WERI-Rb-1 (cell line): ENCODE data around the gene SIN3B.

ENCODE experiments used
- DNase-seq: peaks from one replicate; pipeline ENCODE4 v3.0.0-alpha.2; 2020
- H3K27ac ChIP-seq: fragments of 250-450 bp; sonication (Bioruptor Pico); 2 replicates; pipeline ENCODE4 v1.5.1; 2020; ENCODE audit warnings: mild to moderate bottlenecking, moderate library complexity
- H3K27me3 ChIP-seq: fragments of 250-450 bp; sonication (Bioruptor Pico); 2 replicates; pipeline ENCODE4 v1.5.1; 2021; ENCODE audit warnings: mild to moderate bottlenecking, low read depth, moderate library complexity; ENCODE audit not compliant: insufficient read depth, severe bottlenecking
- H3K36me3 ChIP-seq: fragments of 250-450 bp; sonication (Bioruptor Pico); 2 replicates; pipeline ENCODE4 v1.5.1; 2020; ENCODE audit warnings: mild to moderate bottlenecking, moderate library complexity
- H3K4me3 ChIP-seq: 2 replicates; pipeline ENCODE4 v1.5.1; 2011; ENCODE audit warnings: low read depth, mild to moderate bottlenecking, control low read depth, low read length
- H3K9me3 ChIP-seq: fragments of 250-450 bp; sonication (Bioruptor Pico); 2 replicates; pipeline ENCODE4 v1.5.1; 2021; ENCODE audit warnings: mild to moderate bottlenecking, moderate library complexity; ENCODE audit not compliant: severe bottlenecking
- TF ChIP-seq, protein P1 (sequence below): IDR thresholded peaks from 2 replicates; pipeline ENCODE4 v1.5.1; 2011; ENCODE audit warnings: low read depth, mild to moderate bottlenecking, control low read depth, inconsistent platforms, low read length

The SIN3B gene

DNA sequence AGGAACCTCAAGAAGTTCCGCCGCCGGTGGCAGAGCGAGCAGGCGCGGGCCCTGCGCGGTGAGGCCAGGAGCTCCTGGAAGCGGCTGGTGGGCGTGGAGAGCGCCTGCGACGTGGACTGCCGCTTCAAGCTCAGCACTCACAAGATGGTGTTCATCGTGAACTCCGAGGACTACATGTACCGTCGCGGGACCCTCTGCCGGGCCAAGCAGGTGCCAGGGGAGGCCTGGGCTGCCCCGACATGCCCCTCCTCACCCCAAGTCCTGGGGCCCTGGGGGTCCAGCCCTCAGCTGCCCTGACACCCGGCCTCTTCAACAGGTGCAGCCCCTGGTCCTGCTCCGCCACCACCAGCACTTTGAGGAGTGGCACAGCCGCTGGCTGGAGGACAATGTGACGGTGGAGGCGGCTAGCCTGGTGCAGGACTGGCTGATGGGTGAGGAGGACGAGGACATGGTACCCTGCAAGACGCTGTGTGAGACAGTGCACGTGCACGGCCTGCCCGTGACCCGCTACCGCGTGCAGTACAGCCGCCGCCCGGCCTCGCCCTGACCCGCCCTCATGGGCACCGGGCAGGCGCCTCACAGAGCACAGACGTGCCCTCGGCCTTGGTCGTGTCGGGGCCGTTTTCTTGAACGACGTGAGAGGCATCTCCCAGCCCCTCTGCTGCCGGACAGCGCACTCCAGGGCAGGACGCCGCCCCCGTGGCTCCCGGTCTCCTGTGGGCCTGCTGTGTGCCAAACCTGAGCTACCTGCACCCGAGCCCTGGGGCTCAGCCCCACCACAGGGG is 49.2 kb downstream of the SIN3B start:
- H3K9me3 ChIP-seq, result peaks cover 17% of the 10 kb centered on the region
- H3K36me3 ChIP-seq, result peaks cover 56% of the 10 kb centered on the region

DNA sequence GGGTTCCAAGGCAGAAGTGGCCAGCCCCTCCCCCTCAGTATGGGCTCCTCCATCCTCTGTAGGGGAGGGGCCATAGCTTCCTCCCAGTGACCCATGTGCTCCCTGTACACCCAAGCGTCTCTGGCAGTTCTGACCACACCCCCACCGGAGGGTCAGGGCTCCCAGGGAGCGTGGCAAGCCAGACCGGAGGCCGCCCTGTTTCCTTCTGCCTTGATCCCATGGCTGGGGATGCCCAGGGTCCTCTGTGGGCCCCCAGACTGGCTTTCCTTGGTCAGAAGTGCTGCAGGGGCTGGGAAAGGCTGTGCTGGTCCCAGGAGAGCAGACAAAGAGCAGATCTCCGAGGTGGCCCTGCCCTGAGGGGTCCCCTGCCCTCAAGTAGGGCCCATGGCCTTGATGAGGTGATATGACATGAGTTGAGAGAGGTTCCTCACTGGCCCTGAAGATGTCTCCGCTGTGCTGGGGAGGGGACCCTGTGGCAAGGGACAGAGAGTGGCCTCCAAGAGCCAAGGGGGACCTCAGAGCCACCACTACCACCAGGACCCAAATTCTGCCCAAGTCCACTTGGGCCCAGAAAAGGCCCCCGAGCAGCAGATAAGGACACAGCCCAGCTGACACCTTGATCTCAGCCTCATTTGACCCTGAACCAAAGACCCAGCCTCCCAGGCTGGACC is 51.8 kb downstream of the SIN3B start:
- H3K4me3 ChIP-seq, result no peak overlapping the region
- DNase-seq, result no peak
- no peaks in the 10 kb centered on the region for H3K27me3 ChIP-seq
- peaks cover 14% of the 10 kb centered on the region for H3K9me3 ChIP-seq
- TF ChIP-seq, protein P1, sequence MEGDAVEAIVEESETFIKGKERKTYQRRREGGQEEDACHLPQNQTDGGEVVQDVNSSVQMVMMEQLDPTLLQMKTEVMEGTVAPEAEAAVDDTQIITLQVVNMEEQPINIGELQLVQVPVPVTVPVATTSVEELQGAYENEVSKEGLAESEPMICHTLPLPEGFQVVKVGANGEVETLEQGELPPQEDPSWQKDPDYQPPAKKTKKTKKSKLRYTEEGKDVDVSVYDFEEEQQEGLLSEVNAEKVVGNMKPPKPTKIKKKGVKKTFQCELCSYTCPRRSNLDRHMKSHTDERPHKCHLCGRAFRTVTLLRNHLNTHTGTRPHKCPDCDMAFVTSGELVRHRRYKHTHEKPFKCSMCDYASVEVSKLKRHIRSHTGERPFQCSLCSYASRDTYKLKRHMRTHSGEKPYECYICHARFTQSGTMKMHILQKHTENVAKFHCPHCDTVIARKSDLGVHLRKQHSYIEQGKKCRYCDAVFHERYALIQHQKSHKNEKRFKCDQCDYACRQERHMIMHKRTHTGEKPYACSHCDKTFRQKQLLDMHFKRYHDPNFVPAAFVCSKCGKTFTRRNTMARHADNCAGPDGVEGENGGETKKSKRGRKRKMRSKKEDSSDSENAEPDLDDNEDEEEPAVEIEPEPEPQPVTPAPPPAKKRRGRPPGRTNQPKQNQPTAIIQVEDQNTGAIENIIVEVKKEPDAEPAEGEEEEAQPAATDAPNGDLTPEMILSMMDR, result no peak
- H3K36me3 ChIP-seq, result peaks cover 43% of the 10 kb centered on the region
- H3K27ac ChIP-seq, result no peak overlapping the region

More for the DNA sequence above, 49.2 kb downstream of the SIN3B start:
- no peak for DNase-seq
- Histone ChIP-seq H3K4me3 (no peak overlapping the region), H3K27ac (no peak overlapping the region), H3K27me3 (no peaks in the 10 kb centered on the region)
- TF ChIP-seq, protein P1, result no peak

DNA sequence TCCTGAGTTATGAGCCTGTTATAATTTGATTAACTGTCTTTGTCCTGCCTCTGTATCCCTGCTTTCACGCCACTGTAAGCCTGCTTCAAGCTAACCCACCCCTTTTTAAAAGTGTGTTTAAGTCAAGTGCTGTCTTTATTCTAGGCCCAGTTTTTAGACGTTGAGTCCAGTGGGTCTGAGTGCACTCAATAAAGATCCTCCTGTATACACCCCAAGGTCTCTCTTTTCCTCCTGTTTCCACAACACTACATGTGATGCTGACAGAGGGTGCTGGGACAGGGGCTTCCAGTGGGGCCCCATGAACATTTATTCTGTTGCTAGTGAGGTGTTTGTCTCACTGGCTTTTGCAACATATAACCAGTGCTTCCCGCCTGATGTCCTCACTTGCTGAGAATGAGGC is 52.9 kb downstream of the SIN3B start:
- H3K9me3 ChIP-seq, result peaks cover 14% of the 10 kb centered on the region
- no peak overlapping the region for H3K4me3 ChIP-seq
- H3K36me3 ChIP-seq, result peaks cover 32% of the 10 kb centered on the region
- H3K27ac ChIP-seq, result no peak overlapping the region
- TF ChIP-seq, protein P1, result no peak
- H3K27me3 ChIP-seq, result no peaks in the 10 kb centered on the region
- no peak for DNase-seq

DNA sequence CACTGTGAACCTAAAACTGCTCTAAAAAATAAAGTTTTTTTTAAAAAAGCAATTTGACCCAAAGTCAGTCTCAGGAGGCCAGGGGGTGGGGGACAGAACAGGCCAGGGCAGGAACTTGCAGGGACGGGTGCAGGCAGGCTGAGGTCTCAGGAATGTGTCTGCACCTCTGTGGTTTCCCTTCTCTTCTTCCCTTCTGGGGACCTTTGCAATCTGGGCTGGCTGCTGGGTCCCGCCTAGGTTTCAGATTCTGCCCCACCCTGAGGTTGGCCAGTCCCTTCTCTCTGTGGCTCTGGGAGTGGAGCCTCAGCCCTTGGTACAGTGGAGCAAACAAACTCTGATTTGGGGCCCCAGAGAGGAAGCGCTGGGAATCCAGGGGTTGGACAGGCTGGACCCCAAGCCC is 54.3 kb downstream of the SIN3B start:
- Histone ChIP-seq H3K27me3 (no peaks in the 10 kb centered on the region), H3K9me3 (peaks cover 14% of the 10 kb centered on the region), H3K27ac (no peak overlapping the region), H3K36me3 (peaks cover 18% of the 10 kb centered on the region), H3K4me3 (no peak overlapping the region)
- no peak for DNase-seq
- TF ChIP-seq, protein P1, result no peak

DNA sequence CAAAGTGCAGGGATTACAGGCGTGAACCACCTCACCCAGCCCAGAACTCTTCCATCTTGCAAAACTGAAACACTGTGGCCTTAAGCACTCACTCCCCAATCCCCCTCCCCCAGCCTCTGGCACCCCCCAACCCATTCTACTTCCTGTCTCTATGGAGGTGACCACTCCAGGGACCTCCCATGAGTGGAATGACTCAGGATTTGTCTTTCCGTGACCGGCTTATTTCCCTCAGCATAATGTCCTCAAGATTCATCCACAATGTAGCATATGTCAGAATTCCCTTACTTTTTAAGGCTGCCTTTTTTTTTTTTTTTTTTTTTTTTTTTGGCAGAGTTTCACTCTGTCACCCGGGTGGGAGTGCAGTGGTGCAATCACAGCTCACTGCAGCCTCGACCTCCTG is 56.0 kb downstream of the SIN3B start:
- H3K36me3 ChIP-seq, result peaks cover 2% of the 10 kb centered on the region
- no peak overlapping the region for H3K4me3 ChIP-seq
- H3K9me3 ChIP-seq, result peaks cover 14% of the 10 kb centered on the region
- TF ChIP-seq, protein P1, result no peak
- no peak for DNase-seq
- H3K27ac ChIP-seq, result no peak overlapping the region
- H3K27me3 ChIP-seq, result no peaks in the 10 kb centered on the region
